GM18520 (cell line): Measurements from ENCODE around the gene TBL1X.

Experiments used
- ATAC-seq: cut with Tn5 transposase; IDR thresholded peaks from one replicate; pipeline ENCODE4 v1.9.1; 2021; ENCODE audit not compliant: unreplicated experiment

TBL1X gene

DNA sequence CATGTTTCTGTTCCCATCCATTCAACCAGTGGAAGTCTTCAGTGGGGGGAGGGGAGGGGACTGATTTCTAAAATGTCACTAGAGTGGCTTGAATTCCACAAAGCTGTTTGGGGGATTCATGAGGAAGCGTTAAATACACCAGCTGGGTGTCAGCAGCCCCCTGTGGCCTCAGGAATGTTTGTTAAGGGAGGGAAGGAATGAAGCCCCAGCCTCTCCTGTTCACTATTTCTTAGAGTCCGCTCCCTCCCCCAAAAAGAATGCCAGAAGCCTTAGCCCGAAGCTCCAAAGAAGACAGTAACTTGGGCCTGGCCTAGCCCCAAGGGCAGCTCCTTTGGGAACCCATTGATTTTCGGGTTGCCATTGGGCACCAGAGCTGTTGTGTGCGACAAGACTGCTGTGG is 324.7 kb downstream of the TBL1X start:
- no peak for ATAC-seq
